ENCODE measurements around the gene SLC35F2. TPM values are rescaled to one million over a fixed set of nuclear protein-coding genes. Genes with fewer than 3 reads are reported as not detected.
"Not testable (repeated sequence)": the region's sequence is repeated elsewhere in the genome, so short reads cannot be mapped to it uniquely, and the experiment has no call there.

Gene SLC35F2
- total RNA-seq, 6 experiments from 2014 or later = 0.06 to 0.55 (median 0.28) TPM; not detected in 1

GRCh38 chr11:107842412-107843100, 16.0 kb downstream of the SLC35F2 start:
- no peaks in the 10 kb centered on the region for H3K9me3 ChIP-seq
- ATAC-seq (no peak), DNase-seq (no peak)
- no peaks in the 10 kb centered on the region for H3K36me3 ChIP-seq
- WGBS (ENCODE audit: insufficient coverage, low coverage, low lambda C conversion rate, missing lambda C conversion rate) = 68% methylated on average over 7 of the region's 8 CpGs
- no peaks in the 10 kb centered on the region for H3K4me1 ChIP-seq
- intact Hi-C loops (cut with DNase I) = no loop called here
- no peak overlapping the region for H3K4me3 ChIP-seq
- no peak overlapping the region for H3K27ac ChIP-seq
- TF ChIP-seq POLR2A (IDR thresholded peaks at IDR 0.05) (no peak), CTCF (IDR thresholded peaks at IDR 0.05) (no peak)
- no peaks in the 10 kb centered on the region for H3K27me3 ChIP-seq

GRCh38 chr11:107840129-107840484, 18.5 kb downstream of the SLC35F2 start:
- intact Hi-C loops (cut with DNase I) = no loop called here
- H3K4me3 ChIP-seq = no peak overlapping the region
- H3K27me3 ChIP-seq = no peaks in the 10 kb centered on the region
- no peaks in the 10 kb centered on the region for H3K36me3 ChIP-seq
- H3K4me1 ChIP-seq = no peaks in the 10 kb centered on the region
- DNase-seq (no peak), ATAC-seq (no peak)
- WGBS (ENCODE audit: insufficient coverage, low coverage, low lambda C conversion rate, missing lambda C conversion rate) = 23% methylated on average over 2 of the region's 2 CpGs
- TF ChIP-seq POLR2A (IDR thresholded peaks at IDR 0.05) (no peak), CTCF (IDR thresholded peaks at IDR 0.05) (no peak)
- H3K9me3 ChIP-seq = no peaks in the 10 kb centered on the region
- H3K27ac ChIP-seq = no peak overlapping the region

DNA sequence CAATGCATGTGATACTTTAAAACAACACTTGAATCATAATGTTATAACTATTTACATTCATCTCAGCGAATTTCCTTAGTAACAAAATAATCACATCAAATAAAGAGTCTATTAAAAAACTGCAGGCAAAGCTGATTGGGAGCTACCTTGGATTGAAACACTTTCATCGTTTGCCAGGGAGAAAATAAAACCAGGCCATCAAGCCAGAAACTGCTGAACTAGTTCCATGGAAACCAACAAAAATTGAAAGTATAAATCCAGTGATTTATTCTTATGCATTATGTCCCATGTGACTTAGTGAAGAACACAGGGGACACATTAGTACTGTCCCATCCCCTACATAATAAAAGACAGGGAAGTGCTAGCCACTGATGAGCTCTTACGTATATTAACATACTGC, 21.7 kb downstream of the SLC35F2 start:
- TF ChIP-seq POLR2A (IDR thresholded peaks at IDR 0.05) = no peak
- no peak for TF ChIP-seq CTCF (IDR thresholded peaks at IDR 0.05)
- no peak for DNase-seq
- Histone ChIP-seq H3K9me3 (no peaks in the 10 kb centered on the region), H3K36me3 (no peaks in the 10 kb centered on the region), H3K27ac (no peak overlapping the region), H3K4me3 (no peak overlapping the region), H3K4me1 (no peaks in the 10 kb centered on the region), H3K27me3 (no peaks in the 10 kb centered on the region)
- no peak for ATAC-seq
- WGBS (ENCODE audit: insufficient coverage, low coverage, low lambda C conversion rate, missing lambda C conversion rate) = 54% methylated on average over 2 of the region's 3 CpGs
- intact Hi-C loops (cut with DNase I) = no loop called here

DNA sequence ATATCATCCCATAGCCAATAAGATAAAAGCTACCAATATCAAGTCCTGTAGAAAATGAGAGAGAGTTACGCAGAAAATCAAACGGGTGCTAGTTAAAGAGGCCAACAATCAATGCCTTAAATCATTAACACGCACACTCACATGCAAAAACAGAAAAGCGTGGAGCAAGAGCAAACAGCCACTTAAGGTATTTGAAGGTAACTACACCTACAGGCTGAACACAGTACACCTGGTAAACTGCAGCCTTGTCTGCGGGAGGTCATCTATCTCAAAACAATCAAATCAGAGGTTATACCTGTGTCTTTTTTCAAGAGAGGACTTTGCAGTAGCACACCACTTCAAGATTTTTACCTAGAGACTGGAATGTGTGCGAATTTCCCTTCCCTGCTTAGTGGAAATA, 23.6 kb downstream of the SLC35F2 start:
- peak in 1 of 4 donors; percentile 32 for ATAC-seq
- no peak for DNase-seq
- Histone ChIP-seq H3K4me3 (no peak overlapping the region), H3K4me1 (peaks cover 0 to 7% (median 0%) of the 10 kb centered on the region in 4 donors), H3K27ac (no peak overlapping the region), H3K27me3 (no peaks in the 10 kb centered on the region), H3K9me3 (no peaks in the 10 kb centered on the region), H3K36me3 (no peaks in the 10 kb centered on the region)
- TF ChIP-seq POLR2A (IDR thresholded peaks at IDR 0.05) (no peak), CTCF (IDR thresholded peaks at IDR 0.05) (no peak)
- WGBS (ENCODE audit: insufficient coverage, low coverage, low lambda C conversion rate, missing lambda C conversion rate) = 34% methylated on average over 6 of the region's 6 CpGs
- intact Hi-C loops (cut with DNase I) = no loop called here

DNA sequence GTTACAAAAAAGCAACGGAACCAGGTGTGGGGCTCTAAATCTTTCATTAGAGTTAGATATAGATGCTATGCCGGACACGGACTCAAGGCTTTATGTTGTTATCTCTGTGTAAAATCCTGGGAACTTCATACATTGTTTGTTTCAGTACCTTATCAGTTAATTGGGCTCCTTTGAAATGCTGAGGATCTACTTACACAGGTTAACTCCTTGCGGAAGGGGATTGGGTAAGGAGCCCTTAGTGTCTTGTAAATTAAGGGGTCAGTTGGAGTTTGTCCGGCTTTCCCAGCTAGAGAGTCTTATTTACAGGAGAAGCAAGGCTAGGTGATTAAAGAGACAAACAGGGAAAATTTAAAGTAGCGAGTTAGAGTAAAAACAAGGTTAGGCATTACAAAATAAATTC, 24.7 kb downstream of the SLC35F2 start:
- H3K27ac ChIP-seq; ATAC-seq; H3K27me3 ChIP-seq; H3K4me3 ChIP-seq; DNase-seq; H3K9me3 ChIP-seq; H3K4me1 ChIP-seq; intact Hi-C loops (cut with DNase I); H3K36me3 ChIP-seq: not testable (repeated sequence)
- 44% methylated on average over 6 of the region's 6 CpGs for WGBS (ENCODE audit: insufficient coverage, low coverage, low lambda C conversion rate, missing lambda C conversion rate)

All from right lobe of liver (tissue), 6 donors.